ENCODE results near the gene BRD3OS.

The BRD3OS gene

DNA sequence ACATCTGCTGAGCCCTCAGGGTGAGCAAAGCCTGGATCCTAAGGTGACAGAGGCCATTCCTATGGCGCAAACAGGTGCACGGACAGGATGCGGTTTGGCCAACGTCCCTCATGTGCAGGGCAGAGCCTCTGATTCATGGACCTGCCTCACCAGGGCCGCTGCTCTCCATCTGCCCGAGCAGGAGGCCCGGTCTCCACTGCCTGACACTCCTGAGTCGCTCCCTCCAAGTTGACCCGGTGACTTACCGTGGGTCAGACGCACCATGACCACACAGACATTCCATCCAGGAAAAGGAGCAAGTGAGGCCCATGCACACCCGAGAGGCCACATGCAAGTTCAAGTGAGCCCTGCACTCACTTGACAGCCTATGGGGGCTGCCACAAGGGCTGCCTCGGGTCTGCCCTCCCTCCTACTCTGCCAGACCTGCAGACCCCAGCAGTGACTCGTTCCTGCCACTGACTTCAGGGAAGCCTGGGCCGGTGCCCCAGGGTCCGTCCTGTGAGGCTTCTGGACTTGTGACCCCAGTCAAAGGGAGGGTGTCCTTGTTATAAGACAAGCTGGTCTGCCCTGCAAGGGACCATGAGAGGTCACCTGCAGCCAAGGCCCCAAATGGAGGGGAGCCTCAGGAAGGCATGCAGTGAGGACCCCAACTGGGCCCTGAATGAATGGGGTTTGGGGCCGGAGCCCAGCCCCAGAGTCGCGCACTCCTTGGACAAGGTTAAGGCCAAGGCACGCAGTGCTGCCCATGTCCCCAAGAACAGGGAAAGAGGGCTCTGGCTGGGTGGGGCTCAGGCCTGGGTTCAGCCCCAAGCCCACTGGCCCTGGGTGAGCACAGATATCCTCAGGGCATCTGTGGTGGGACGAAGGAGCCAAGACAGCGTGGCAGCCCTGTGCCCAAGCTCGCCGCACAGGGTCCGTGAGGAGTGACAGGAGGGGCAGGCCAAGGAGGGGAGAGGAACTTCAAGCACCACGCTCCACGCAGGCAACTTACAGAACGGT, 10.1 kb downstream of the BRD3OS start:
- no peak for DNase-seq

DNA sequence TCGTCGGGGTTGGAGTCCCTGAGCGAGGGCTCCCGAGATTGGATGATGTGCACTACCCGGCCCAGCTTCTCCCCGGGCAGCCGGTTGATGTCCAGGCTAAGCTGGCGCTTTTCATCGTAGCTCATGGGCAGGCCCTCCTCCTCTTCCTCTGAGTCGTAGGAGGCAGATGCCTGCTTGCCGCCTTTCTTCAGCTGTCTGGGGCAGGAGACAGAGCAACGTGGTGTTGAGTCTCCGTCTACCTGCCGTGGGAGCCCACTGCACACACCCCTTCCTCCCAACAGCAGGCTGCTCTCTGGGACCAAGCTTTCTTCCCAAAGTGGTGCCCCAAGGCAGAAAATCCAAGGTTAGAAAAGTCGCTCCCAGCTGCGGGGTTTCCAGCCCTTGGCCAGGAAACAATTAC, 10.8 kb downstream of the BRD3OS start:
- no peak for DNase-seq

DNA sequence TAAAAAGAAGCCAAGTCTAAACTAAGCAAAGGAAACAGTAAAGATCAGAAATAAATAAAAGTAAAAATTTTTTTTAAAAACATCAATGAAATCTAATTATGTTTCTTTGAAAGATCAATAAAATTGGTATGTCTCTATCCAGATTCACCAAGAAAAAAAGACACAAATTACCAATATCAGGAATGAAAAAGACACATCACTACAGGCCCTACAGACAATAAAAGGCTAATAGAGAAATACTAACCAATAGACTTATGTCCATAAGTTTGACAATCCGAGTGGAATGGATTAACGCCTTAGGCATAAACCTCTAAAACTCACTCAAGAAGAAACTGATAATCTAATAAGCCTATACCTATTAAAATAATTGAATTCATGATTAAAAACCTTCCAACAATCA, 12.4 kb downstream of the BRD3OS start:
- no peak for DNase-seq

DNA sequence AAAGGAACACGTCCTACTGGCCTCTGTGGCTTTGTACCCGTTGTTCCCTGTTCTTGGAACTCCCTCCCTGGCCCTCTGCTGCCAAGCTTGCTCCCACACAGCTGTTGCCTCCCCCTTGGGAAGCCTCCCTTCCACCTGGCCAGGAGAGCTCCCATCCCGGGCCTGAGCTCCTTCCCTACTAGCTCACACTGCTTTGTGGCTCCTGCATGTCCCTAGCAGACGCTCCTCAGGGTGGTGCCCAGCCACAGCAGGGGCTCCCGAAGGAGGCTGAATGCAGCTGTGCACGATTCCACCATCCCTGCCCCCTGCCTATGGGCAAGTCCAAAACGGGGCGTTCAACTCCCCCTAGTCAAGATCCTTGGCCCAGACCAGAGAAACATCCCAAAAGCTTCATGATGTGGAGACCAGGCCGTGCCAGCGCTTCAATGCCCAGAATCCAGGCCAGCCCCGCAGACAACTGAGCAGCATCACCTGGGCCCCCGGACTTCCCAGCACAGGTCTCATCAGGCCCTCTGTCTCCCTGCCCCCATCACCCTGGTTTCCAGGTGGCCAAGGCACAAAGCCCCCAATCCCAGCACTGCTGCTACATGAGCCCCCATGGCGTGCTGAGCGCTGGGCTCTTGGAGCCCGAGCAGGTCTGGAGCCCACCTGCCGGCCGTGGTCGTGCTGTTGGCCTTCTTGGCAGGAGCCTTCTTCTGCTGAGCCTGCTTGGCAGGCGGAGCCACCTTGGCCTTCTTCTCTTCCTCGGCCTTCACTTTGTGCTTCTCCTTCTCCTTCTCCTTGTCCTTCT, 14.3 kb downstream of the BRD3OS start:
- DNase-seq = no peak

DNA sequence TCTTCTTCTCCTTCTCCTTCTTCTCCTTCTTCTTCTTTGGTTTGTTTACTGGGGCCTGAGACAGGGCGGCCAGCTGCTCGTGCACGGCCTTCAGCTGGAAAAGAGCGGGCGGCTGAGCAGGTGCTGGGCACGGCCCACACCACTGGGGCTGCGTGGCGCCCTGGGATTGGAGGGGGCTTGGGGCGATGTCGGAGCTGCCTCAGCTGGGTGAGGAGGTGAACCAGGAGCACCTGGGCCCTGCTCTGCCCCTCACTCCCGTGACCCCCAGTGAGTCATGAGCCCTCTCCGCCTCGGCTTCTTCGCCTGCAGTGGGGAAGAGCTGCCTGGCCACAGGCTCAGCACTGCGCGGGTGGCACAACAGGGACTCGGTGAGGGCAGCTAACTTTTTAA, 14.9 kb downstream of the BRD3OS start:
- no peak for DNase-seq

DNA sequence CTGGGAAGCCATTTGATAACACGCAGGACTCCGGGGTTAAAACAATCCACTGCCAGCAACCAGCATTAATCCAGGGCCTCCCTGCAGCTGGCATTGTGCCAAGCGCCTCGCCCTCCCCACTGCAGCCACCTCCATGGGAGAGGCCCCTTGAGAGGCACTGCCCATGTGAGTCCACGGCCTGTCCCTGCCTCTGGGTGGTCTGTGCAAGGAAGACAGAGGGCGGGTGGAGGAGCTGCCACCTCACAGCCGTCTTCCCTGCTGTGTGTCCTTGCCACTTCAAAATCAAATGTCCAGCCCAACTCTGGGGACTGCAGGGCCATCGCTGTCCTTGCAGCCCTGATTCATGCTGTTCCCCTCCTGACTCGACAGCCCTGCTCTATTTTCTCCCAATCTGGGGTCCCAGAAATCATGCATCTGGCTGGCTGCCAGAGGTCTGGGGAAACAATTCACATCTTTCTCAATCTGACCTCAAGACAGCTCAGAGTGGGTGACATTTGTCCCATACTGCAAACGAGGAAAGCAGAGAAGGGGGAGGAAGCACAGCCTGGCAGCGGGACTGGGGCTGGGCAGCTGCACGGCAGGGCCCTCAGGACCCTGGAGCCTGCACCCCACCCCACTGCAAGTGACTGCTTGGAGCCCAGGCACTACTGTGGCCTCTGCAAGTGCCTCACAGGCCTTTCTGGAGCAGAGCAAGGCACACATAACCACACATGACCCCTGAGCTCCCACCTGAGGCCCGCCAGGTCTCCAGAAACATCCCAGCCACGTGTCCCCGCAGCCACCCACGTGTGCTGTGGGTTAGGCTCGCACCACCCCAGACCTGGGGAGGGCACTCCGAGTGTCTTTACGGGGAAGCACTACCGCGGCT, 15.7 kb downstream of the BRD3OS start:
- DNase-seq = no peak

DNA sequence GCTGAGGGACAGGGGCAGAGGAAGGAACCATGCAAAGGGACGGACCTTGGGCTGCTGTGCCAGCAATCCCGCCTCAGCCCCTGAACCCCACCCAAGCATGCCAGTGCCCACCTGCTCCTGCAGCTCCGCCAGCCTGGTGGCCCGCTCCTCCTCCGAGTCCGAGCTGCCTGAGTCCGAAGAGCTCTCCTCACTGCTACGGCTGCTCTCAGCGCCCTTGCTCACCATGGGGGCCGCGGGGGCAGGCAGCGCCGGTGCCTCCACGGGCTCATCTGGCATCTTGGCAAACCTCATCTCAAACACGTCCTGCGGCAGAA, 16.3 kb downstream of the BRD3OS start:
- DNase-seq = no peak

DNA sequence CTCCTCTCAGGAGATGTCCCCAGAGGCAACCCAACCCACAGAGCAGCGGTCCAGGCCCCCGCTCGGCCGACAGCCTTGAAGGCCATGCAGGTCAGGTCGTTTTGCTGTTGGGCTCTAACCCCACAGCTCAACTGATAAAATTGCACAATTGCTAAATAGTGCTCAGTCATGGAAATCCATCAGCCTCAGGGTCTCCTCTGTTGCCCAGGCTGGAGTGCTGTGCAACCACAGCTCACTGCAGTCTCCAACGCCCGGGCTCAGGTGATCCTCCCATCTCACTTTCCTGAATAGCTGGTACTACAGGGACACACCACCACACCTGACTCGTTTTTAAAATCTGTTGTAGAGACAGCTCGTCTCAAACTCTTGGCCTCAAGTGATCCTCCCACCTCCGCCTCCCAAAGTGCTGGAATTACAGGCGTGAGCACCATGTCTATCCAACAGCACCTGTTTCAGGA, 18.3 kb downstream of the BRD3OS start:
- no peak for DNase-seq

DNA sequence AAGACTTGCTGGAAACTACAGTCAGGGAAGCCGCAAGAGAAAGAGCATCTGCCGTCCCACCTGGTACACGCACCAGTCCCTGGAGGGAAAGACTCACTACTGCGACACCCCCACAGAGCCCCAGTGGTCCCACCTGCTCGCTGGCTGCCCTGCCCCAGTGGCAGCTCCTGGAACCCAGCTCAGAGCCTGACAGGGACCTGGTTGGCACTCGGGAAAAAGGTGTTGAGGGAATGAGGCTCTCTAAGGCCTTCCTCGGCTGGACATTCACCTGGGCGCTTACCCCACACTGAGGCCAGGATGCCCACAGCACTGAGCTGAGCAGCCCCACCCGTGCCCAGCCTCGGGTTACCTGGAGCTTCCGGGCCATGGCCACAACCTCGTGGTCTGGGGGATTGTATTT, 19.7 kb downstream of the BRD3OS start:
- no peak for DNase-seq

DNA sequence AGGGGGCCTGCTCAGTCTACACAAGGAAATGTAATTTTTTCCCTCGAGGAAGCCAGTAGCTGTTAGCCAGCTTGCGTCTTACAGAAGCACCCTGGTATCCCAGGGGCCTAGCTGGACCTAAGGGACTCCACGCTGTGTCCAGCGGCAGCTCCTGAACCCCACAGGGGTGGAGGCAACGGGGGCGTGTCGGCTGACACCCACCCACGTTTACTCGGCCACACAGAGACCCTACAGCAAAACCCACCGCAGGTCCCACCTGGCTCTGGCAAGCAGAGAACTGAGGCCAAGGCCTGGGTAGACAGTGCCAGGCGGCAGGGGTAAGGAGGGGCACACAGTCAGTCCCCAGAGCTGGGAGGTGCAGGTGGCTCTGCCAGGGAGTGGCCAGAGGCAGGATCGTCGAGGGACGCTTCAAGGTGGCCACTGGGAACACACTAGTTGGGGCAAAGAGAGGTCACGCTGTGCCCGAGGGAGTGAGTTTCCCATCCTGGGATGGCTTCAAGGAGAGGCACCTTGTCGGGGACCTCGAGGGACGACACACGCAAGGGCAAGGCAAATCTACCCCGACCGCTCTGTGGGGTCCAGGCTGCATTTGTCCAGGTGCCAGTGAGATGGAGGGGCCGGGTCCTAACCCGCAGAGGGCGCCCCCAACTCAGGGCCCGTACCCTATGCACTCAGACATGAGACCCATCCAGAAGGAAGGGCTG, 20.7 kb downstream of the BRD3OS start:
- DNase-seq = no peak

DNA sequence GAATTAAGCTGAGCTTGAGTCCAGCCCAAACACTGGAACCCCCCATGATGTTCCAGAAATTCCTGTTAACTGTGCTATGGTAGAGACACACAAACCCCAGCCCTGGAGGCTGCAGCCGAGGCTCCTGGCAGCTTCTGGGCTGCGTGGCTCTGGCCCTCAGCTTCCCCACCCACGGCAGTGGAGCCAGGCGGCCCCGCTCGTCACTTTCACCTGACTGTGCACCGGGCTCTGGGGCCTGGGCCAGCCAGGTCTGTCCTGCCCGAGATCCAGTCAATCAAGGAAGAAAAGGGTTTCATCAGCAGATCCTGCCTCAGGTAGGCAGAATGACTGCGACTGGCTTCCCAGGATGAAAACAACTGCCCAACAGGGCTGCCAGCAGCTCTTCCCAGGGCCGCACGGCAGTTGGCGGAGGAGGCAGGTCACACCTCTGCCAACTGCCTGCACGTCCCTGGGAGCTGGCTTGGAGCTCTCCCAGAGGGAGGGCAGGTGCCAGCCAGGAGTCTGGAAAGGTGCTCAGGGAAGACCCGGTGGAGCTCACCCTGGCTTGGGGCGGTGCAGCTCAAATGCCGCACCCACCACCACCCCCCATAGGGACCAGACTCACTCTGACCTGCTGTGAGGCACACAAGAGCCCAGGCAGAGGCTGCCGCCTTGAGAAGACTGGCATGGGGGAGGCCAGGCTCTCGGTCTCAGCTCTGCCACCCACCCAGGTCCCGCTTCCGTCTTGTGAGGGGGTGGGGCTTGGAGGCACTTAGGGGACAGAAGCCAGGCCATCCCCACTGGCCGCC, 21.8 kb downstream of the BRD3OS start:
- no peak for DNase-seq

DNA sequence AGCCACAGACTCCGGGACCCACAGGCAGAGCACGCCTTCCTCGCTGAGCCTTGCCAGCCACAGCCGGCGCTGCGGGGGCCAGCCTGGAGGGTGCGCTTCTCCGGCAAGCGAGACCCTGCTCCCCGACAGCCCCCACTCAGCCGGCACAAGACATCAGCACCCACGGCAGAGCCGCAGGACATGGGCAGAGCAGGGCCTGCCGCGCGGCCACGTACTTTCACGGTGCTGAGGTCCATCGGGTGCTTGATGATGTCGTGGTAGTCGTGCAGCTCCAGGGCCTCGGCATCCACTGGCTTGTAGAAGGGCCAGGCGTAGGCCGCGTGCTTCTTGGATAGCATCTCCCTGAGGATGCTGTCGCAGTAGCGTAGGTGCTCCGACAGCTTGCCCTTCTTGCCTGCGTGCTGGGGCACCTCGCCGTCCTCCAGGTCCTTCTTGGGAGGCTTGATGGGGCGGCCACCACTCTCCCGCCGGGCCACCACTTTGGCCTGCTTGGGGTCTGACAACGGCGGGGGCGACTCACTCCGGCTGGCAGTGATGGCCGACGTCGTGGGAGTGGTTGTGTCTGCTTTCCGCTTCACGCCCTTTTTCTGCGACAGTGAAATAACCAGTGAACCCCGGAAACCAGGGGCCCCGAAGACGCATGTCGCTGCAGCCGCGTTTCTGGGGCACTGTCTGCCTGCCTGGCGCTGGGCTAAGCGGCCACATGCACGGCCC, 22.7 kb downstream of the BRD3OS start:
- no peak for DNase-seq

DNA sequence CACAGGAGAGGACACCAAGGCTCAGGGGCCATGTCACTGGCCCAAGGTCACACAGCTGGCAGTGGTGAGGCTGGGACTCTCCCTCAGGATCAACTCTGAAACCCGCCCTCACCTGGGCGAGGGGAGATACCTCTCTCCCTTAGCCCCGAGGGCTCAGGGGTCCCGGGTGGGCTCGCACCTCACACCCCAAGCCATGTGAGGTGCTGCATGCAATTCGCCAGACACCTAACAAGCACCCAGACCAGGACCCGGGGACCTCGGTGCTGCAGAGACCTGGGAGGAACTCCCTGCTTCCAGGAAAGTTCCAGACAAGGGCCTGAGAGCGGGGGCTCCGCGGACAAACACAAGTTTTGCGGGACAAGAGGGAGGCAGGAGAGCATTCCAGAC, 23.3 kb downstream of the BRD3OS start:
- DNase-seq = no peak

DNA sequence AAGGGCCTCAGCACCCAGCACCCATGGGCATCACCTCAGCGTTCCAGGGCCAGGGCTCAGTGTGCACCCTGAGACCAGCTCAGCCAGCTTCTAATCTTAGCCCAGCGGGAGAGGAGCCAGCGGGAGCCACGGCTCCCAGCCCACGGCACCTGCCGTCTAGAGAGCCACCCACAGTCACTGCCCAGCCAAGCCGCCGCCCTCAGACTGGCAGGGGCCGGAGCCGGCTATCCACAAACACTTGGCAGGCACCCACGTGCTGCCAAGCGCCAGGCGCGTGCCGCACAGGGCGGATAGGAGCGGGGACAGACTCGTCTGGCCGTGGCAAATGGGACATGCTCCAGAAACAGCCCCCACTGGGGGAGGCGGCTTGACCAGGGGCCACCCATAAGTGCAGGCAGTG, 24.0 kb downstream of the BRD3OS start:
- no peak for DNase-seq

DNA sequence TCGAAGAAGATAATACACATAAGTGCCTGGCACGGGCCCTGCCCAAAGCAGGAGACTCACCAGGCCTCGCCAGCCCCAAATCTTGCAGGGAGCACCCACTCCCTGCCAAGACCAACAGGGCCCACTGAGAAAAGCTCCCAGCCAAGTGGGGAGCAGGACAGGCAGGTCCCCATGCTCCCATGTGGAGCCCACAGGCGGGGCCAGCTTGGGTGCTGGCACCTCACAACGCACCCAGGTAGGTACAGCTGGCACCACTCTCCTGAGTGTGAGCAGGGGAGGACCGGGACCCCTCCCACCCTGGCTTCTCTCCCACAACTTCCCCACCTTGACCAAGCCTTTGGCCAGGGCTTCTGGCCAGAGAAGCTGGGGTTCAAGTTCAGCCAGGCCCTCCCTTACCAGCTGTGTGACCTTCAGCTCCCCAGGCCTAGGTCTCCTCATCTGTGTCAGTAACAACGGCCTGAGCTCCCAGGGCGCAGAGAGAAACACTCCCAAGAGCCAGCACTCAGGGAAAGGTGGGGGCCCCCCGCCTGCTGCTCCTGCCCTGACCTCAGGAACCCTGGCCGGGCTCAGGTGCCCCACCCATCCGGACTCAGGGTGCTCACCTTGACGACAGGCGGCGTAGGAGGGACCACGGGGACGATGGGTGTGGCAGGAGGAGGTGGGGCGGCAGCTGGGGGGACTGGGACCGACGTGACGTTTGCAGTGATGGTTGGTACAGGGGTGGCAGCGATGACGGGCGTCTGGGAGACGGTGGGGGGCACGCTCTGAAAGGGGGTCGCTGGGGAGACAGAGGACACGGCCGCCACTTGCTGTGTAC, 24.7 kb downstream of the BRD3OS start:
- no peak for DNase-seq

DNA sequence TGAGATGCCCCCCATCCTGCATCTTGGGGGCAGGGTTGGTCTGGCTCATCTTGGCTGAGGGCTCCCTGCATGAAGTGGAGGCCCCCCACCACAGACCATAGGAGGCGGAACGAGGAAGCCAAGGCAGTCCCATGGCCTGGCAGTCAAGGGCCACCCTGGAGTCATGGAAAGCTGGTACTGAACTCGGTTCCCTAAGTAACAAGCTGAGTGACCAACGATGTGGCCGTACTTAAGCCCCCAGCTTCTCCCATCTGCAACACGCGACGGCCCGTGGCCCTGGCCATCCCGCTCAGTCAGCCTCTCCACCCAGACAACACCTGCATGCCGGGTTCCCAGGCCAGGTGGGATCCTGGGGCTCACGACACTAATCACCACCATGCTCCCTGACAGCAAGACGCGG, 25.4 kb downstream of the BRD3OS start:
- DNase-seq = no peak

DNA sequence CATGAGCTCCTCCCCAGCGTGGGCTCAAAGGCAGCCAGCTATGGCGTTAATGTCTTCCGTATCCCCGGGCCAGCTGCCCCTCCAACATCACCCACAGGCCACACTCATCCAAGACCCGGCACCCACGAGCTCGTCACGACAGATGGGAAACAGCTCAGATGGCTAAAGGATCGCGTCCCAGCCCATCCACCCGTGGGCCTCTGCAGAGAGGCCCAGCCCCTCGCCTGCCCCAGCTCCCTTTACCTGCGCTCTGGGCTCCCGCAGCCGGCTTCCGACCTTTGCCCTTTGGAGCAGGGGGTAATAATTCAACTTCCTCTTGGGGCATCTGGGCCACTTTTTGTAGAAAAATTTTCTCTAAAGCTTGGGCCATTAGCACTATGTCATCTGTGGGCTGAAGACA, 26.0 kb downstream of the BRD3OS start:
- DNase-seq = no peak

DNA sequence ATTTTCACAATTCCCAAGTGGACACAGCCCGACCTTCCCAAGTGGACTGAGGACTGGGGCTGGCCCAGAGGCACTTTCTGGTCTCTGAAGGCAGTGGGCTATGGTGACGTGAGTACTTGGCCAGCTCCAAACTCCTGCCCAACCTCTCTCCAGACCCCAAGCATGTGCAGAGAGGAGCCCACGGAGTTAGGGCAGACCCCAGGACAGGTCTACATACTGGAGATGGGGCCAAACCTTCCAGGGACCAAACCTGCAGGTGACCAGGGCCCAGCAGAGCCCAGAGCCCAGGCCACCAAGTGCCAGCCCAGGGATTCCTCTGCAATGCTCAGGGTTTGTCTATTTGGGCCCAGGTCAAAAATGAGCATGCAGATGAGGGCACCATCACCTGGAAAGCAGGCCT, 27.2 kb downstream of the BRD3OS start:
- DNase-seq = no peak

DNA sequence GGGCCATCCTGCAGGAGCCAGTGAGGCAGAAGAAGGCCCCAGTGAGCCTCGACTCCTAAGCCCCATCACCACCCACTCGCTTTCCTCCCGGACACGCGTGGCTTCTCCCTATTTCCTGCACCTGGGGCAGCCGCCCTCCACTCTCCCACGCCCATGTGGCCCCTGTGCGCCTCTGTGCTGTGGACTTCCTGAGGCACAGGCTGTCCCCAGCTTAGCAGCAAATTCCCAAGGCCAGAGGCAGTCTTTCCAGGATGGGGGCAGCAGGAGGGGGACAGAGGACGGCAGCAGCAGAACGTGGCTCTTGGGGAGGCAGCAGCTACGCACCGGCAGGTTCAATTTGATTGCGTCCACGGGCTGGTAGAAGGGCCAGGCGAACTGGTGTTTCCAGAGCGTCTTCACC, 27.7 kb downstream of the BRD3OS start:
- DNase-seq = no peak

DNA sequence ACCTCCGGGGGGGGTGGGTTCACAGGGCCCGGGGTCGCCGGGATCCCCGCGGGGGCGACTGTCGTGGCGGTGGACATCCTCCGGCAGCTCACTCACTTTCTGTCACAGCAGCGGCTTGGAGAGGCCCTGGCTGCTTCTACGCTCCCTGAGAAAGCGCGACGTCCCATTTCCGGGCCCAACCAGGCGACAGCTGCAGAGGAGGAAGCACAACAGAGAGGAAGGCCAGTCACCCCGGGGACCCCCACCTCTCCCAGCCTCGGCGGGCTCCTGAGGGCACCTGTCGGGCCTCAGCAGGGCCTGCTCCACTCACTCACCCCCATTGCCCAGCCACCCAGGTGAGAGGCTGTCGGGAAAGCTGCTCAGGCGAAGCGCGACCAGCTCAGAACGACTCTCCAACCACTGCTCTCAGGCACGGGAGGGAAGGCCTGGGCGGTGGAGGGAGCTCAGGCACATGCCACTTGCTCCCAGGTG, 28.2 kb downstream of the BRD3OS start:
- no peak for DNase-seq

All from activated gamma-delta T cell treated with Interleukin-2 at 50 U/mL for 16 hours (primary cell).